Medulla oblongata (tissue), 1 donor: ENCODE results near the gene TUBA3E.
"Not testable (repeated sequence)": the region's sequence is repeated elsewhere in the genome, so short reads cannot be mapped to it uniquely, and the experiment has no call there.

Source experiments
- DNase-seq: peaks from one replicate; pipeline ENCODE4 v3.0.0-alpha.2; 2015; ENCODE audit errors: extremely low spot score

TUBA3E gene

GRCh38 chr2:130198343-130198742 lies at the start of gene TUBA3E:
TSS of gene TUBA3E (minus strand) at chr2:130198439. CDS start at chr2:130198360, 79 bp downstream.
- no peak for DNase-seq

GRCh38 chr2:130246430-130246829 lies 48.2 kb upstream of the TUBA3E start:
- DNase-seq, result no peak

- no peak for DNase-seq
Observed at GRCh38 chr2:130245976-130246375, 47.7 kb upstream of the TUBA3E start.

GRCh38 chr2:130243359-130243758 lies 45.1 kb upstream of the TUBA3E start:
- no peak for DNase-seq

- no peak for DNase-seq
Observed at GRCh38 chr2:130241041-130241707, 42.9 kb upstream of the TUBA3E start.

- DNase-seq, result not testable (repeated sequence)
Observed at GRCh38 chr2:130239581-130239980, 41.3 kb upstream of the TUBA3E start.

GRCh38 chr2:130233066-130233465 lies 34.8 kb upstream of the TUBA3E start:
- DNase-seq, result not testable (repeated sequence)

- DNase-seq, result no peak
Observed at GRCh38 chr2:130231656-130232055, 33.4 kb upstream of the TUBA3E start.

GRCh38 chr2:130230907-130231306 lies 32.7 kb upstream of the TUBA3E start:
- DNase-seq, result not testable (repeated sequence)

GRCh38 chr2:130230376-130230775 lies 32.1 kb upstream of the TUBA3E start:
- not testable (repeated sequence) for DNase-seq

- not testable (repeated sequence) for DNase-seq
Observed at GRCh38 chr2:130229161-130229510, 30.9 kb upstream of the TUBA3E start.

GRCh38 chr2:130228467-130229160 lies 30.4 kb upstream of the TUBA3E start:
- DNase-seq, result not testable (repeated sequence)

GRCh38 chr2:130228005-130228404 lies 29.8 kb upstream of the TUBA3E start:
- DNase-seq, result not testable (repeated sequence)

- DNase-seq, result not testable (repeated sequence)
Observed at GRCh38 chr2:130222523-130222922, 24.3 kb upstream of the TUBA3E start.

- not testable (repeated sequence) for DNase-seq
Observed at GRCh38 chr2:130220505-130220904, 22.3 kb upstream of the TUBA3E start.

GRCh38 chr2:130219147-130219546 lies 20.9 kb upstream of the TUBA3E start:
- not testable (repeated sequence) for DNase-seq

GRCh38 chr2:130207051-130207450 lies 8.8 kb upstream of the TUBA3E start:
- not testable (repeated sequence) for DNase-seq

- not testable (repeated sequence) for DNase-seq
Observed at GRCh38 chr2:130203150-130203549, 4.9 kb upstream of the TUBA3E start.

GRCh38 chr2:130202518-130202917 lies 4.3 kb upstream of the TUBA3E start:
- not testable (repeated sequence) for DNase-seq

GRCh38 chr2:130196052-130196451 lies 2.2 kb downstream of the TUBA3E start:
- not testable (repeated sequence) for DNase-seq

- DNase-seq, result not testable (repeated sequence)
Observed at GRCh38 chr2:130195089-130195635, 3.1 kb downstream of the TUBA3E start.

- not testable (repeated sequence) for DNase-seq
Observed at GRCh38 chr2:130193824-130194223, 4.4 kb downstream of the TUBA3E start.

GRCh38 chr2:130192451-130192850 lies 5.8 kb downstream of the TUBA3E start:
- not testable (repeated sequence) for DNase-seq
